LNCAP (cell line): ENCODE measurements around the gene CRABP2.

Source experiments
- CTCF ChIP-seq: fragments of 450-650 bp; IDR thresholded peaks from 2 replicates; pipeline ENCODE4 v1.5.1; 2017; ENCODE audit warnings: mild to moderate bottlenecking

CRABP2 gene

GRCh38 chr1:156697481-156697880, 7.9 kb downstream of the CRABP2 start:
- TF ChIP-seq CTCF: no peak

- no peak for TF ChIP-seq CTCF
Observed at GRCh38 chr1:156696755-156697154, 8.6 kb downstream of the CRABP2 start.

GRCh38 chr1:156694690-156694962, 10.8 kb downstream of the CRABP2 start:
- TF ChIP-seq CTCF: no peak

- TF ChIP-seq CTCF: no peak
Observed at GRCh38 chr1:156693848-156694689, 11.3 kb downstream of the CRABP2 start.

DNA sequence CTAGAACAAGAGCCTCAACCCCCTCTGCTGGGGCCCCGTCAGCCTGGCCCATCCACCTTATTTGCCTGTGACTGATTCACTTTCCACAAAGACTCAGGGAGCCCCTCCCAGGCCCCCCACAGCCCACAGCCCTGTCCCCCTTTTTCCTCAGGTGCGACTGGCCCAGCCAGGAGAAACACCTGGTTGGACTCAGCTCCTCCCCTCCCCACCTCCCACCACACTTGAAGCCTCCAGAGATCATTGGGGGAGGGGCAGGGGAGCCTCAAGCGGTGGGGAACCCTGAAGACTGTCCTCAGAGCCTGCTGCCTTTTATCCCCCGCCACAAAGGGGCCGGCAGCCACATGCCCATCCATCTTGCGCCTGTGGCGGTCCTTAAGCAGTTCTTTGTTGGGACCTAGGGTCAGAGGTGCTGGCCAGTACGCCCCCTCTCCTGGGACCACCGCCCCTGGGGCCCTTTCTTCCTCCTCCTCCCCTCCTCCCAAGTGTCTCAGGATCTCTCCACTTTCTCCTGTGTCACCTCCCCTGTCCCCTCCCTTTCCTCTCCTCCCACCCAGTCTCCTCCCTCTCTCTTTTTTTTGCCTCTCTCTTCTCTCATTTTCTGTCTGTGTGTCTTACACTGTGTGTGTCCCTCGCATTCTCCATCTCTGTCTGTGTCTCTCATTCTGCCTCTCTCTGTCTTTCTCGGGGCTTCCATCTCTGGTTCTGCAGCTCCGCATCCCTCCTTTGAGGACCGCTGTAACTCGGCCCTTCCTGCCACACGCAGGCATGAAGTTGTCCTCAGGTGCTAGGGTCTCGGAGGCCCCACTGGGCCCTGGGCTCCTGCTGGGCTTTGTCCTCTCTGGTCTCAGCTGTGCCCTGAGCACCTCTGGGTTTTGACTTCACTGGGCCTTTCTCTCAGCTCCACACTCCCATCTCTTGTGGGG, 12.2 kb downstream of the CRABP2 start:
- TF ChIP-seq CTCF: no peak

- TF ChIP-seq CTCF: no peak
Observed at GRCh38 chr1:156692441-156692924, 12.9 kb downstream of the CRABP2 start.

- TF ChIP-seq CTCF: no peak
Observed at GRCh38 chr1:156691665-156692440, 13.5 kb downstream of the CRABP2 start.
